ENCODE results near the gene MAPK12.

- TF ChIP-seq CTCF (IDR thresholded peaks at IDR 0.05) (no peak), ZFX (IDR thresholded peaks at IDR 0.05; ENCODE audit: borderline replicate concordance) (no peak)
Measured at GRCh38 chr22:50216055-50216683, 45.3 kb downstream of the MAPK12 start.

Data from 22Rv1 (cell line).